Measurements from ENCODE around the gene QKI.

The QKI gene

GRCh38 chr6:163531122-163531521 is 116.6 kb downstream of the QKI start:
- Mint-ChIP-seq H3K9me3 (no peaks in the 10 kb centered on the region), H3K27ac (no peak overlapping the region), H3K4me1 (ENCODE audit: low read depth in 2 of 2) (peaks cover 12 to 29% of the 10 kb centered on the region in 2 donors), H3K36me3 (ENCODE audit: insufficient read depth) (peaks cover 2% of the 10 kb centered on the region), H3K27me3 (no peaks in the 10 kb centered on the region), H3K4me3 (no peak overlapping the region)
- no peak for ATAC-seq (replicated peaks)
- no peak for DNase-seq

- no peaks in the 10 kb centered on the region for H3K9me3 Mint-ChIP-seq
- peaks cover 9% of the 10 kb centered on the region for H3K36me3 Mint-ChIP-seq (ENCODE audit: insufficient read depth)
- no peak overlapping the region for H3K4me3 Mint-ChIP-seq
- no peaks in the 10 kb centered on the region for H3K27me3 Mint-ChIP-seq
- DNase-seq (no peak), ATAC-seq (replicated peaks) (no peak)
- peaks cover 14 to 22% of the 10 kb centered on the region in 2 donors for H3K4me1 Mint-ChIP-seq (ENCODE audit: low read depth in 2 of 2)
- H3K27ac Mint-ChIP-seq = no peak overlapping the region
Measured at GRCh38 chr6:163532526-163533078, 118.1 kb downstream of the QKI start.

GRCh38 chr6:163533443-163533842 is 118.9 kb downstream of the QKI start:
- no peaks in the 10 kb centered on the region for H3K27me3 Mint-ChIP-seq

GRCh38 chr6:163536770-163537169 is 122.3 kb downstream of the QKI start:
- ATAC-seq (replicated peaks) (no peak), DNase-seq (no peak)
- H3K36me3 Mint-ChIP-seq (ENCODE audit: insufficient read depth) = peaks cover 16% of the 10 kb centered on the region
- H3K27me3 Mint-ChIP-seq = no peaks in the 10 kb centered on the region
- no peaks in the 10 kb centered on the region for H3K9me3 Mint-ChIP-seq
- peak overlapping the region in 1 of 2 donors; percentile 44 for H3K27ac Mint-ChIP-seq
- H3K4me1 Mint-ChIP-seq (ENCODE audit: low read depth in 2 of 2) = peaks cover 13 to 14% of the 10 kb centered on the region in 2 donors
- no peak overlapping the region for H3K4me3 Mint-ChIP-seq

More at GRCh38 chr6:163533443-163533842, 118.9 kb downstream of the QKI start:
- DNase-seq = no peak
- Mint-ChIP-seq H3K27ac (no peak overlapping the region), H3K36me3 (ENCODE audit: insufficient read depth) (peaks cover 9% of the 10 kb centered on the region), H3K4me1 (ENCODE audit: low read depth in 2 of 2) (peaks cover 17 to 24% of the 10 kb centered on the region in 2 donors), H3K9me3 (no peaks in the 10 kb centered on the region), H3K4me3 (no peak overlapping the region)
- no peak for ATAC-seq (replicated peaks)

GRCh38 chr6:163538331-163538730 is 123.8 kb downstream of the QKI start:
- Mint-ChIP-seq H3K36me3 (ENCODE audit: insufficient read depth) (peaks cover 16% of the 10 kb centered on the region), H3K27ac (no peak overlapping the region)
- no peak for DNase-seq

GRCh38 chr6:163539101-163539762 is 124.7 kb downstream of the QKI start:
- Mint-ChIP-seq H3K4me3 (no peak overlapping the region), H3K27ac (no peak overlapping the region), H3K4me1 (ENCODE audit: low read depth in 2 of 2) (peaks cover 14 to 16% of the 10 kb centered on the region in 2 donors), H3K27me3 (no peaks in the 10 kb centered on the region), H3K9me3 (no peaks in the 10 kb centered on the region), H3K36me3 (ENCODE audit: insufficient read depth) (peaks cover 16% of the 10 kb centered on the region)
- DNase-seq (no peak), ATAC-seq (replicated peaks) (no peak)

More at GRCh38 chr6:163538331-163538730, 123.8 kb downstream of the QKI start:
- Mint-ChIP-seq H3K9me3 (no peaks in the 10 kb centered on the region), H3K4me3 (no peak overlapping the region), H3K4me1 (ENCODE audit: low read depth in 2 of 2) (peaks cover 14 to 16% of the 10 kb centered on the region in 2 donors), H3K27me3 (no peaks in the 10 kb centered on the region)
- no peak for ATAC-seq (replicated peaks)

- Mint-ChIP-seq H3K4me1 (ENCODE audit: low read depth in 2 of 2) (peaks cover 9 to 10% of the 10 kb centered on the region in 2 donors), H3K4me3 (no peak overlapping the region), H3K36me3 (ENCODE audit: insufficient read depth) (peaks cover 10% of the 10 kb centered on the region), H3K9me3 (no peaks in the 10 kb centered on the region), H3K27me3 (no peaks in the 10 kb centered on the region), H3K27ac (no peak overlapping the region)
- no peak for DNase-seq
- no peak for ATAC-seq (replicated peaks)
Measured at GRCh38 chr6:163543321-163543720, 128.8 kb downstream of the QKI start.

- Mint-ChIP-seq H3K4me1 (ENCODE audit: low read depth in 2 of 2) (peaks cover 15% of the 10 kb centered on the region in 2 donors), H3K27me3 (no peaks in the 10 kb centered on the region), H3K27ac (no peak overlapping the region), H3K4me3 (no peak overlapping the region), H3K9me3 (no peaks in the 10 kb centered on the region), H3K36me3 (ENCODE audit: insufficient read depth) (peaks cover 17% of the 10 kb centered on the region)
- ATAC-seq (replicated peaks) (no peak), DNase-seq (no peak)
Measured at GRCh38 chr6:163545370-163545769, 130.9 kb downstream of the QKI start.

- Mint-ChIP-seq H3K9me3 (no peaks in the 10 kb centered on the region), H3K27ac (no peak overlapping the region), H3K4me3 (no peak overlapping the region), H3K27me3 (no peaks in the 10 kb centered on the region), H3K36me3 (ENCODE audit: insufficient read depth) (peaks cover 9% of the 10 kb centered on the region), H3K4me1 (ENCODE audit: low read depth in 2 of 2) (peaks cover 13 to 17% of the 10 kb centered on the region in 2 donors)
- ATAC-seq (replicated peaks) (no peak), DNase-seq (no peak)
Measured at GRCh38 chr6:163547287-163547686, 132.8 kb downstream of the QKI start.

- DNase-seq (no peak), ATAC-seq (replicated peaks) (no peak)
- Mint-ChIP-seq H3K36me3 (ENCODE audit: insufficient read depth) (peaks cover 9% of the 10 kb centered on the region), H3K4me3 (no peak overlapping the region), H3K4me1 (ENCODE audit: low read depth in 2 of 2) (peaks cover 17% of the 10 kb centered on the region in 2 donors), H3K9me3 (no peaks in the 10 kb centered on the region), H3K27ac (peak overlapping the region; percentile 18 to 48), H3K27me3 (no peaks in the 10 kb centered on the region)
Measured at GRCh38 chr6:163548624-163549023, 134.1 kb downstream of the QKI start.

GRCh38 chr6:163554032-163554431 is 139.5 kb downstream of the QKI start:
- peak overlapping the region; percentile 57 to 66 for H3K27ac Mint-ChIP-seq
- H3K27me3 Mint-ChIP-seq = no peaks in the 10 kb centered on the region
- peaks cover 11 to 14% of the 10 kb centered on the region in 2 donors for H3K4me1 Mint-ChIP-seq (ENCODE audit: low read depth in 2 of 2)
- H3K4me3 Mint-ChIP-seq = no peak overlapping the region
- no peaks in the 10 kb centered on the region for H3K9me3 Mint-ChIP-seq
- DNase-seq (no peak), ATAC-seq (replicated peaks) (no peak)
- H3K36me3 Mint-ChIP-seq (ENCODE audit: insufficient read depth) = peaks cover 10% of the 10 kb centered on the region

GRCh38 chr6:163554663-163555062 is 140.1 kb downstream of the QKI start:
- DNase-seq (peak; percentile 30 to 52 (median 41)), ATAC-seq (replicated peaks) (peak; percentile 66)
- H3K27ac Mint-ChIP-seq = no peak overlapping the region
- H3K4me1 Mint-ChIP-seq (ENCODE audit: low read depth in 2 of 2) = peaks cover 10 to 13% of the 10 kb centered on the region in 2 donors
- peaks cover 5% of the 10 kb centered on the region for H3K36me3 Mint-ChIP-seq (ENCODE audit: insufficient read depth)
- no peaks in the 10 kb centered on the region for H3K9me3 Mint-ChIP-seq
- H3K4me3 Mint-ChIP-seq = no peak overlapping the region
- H3K27me3 Mint-ChIP-seq = no peaks in the 10 kb centered on the region

GRCh38 chr6:163559661-163560060 is 145.1 kb downstream of the QKI start:
- no peak for DNase-seq
- H3K27me3 Mint-ChIP-seq = no peaks in the 10 kb centered on the region
- H3K36me3 Mint-ChIP-seq (ENCODE audit: insufficient read depth) = peaks cover 6% of the 10 kb centered on the region
- no peak overlapping the region for H3K4me3 Mint-ChIP-seq
- no peak overlapping the region for H3K27ac Mint-ChIP-seq
- H3K4me1 Mint-ChIP-seq (ENCODE audit: low read depth in 2 of 2) = peaks cover 3 to 4% of the 10 kb centered on the region in 2 donors
- H3K9me3 Mint-ChIP-seq = no peaks in the 10 kb centered on the region
- ATAC-seq (replicated peaks) = no peak

- Mint-ChIP-seq H3K4me1 (ENCODE audit: low read depth in 2 of 2) (peaks cover 3% of the 10 kb centered on the region in 2 donors), H3K36me3 (ENCODE audit: insufficient read depth) (peaks cover 12% of the 10 kb centered on the region), H3K4me3 (no peak overlapping the region), H3K27me3 (no peaks in the 10 kb centered on the region), H3K27ac (no peak overlapping the region), H3K9me3 (no peaks in the 10 kb centered on the region)
- ATAC-seq (replicated peaks) = no peak
- DNase-seq = no peak
Measured at GRCh38 chr6:163563318-163563717, 148.8 kb downstream of the QKI start.

Measured in effector memory CD8-positive, alpha-beta T cell (primary cell).